ENCODE measurements around the gene DBT. TPM values are rescaled to one million over a fixed set of nuclear protein-coding genes. Genes with fewer than 3 reads are reported as not detected.
"Not testable (repeated sequence)": the region's sequence is repeated elsewhere in the genome, so short reads cannot be mapped to it uniquely, and the experiment has no call there.

The DBT gene
- total RNA-seq, 2 donors from 2014 or later, result 15.5 to 20.3 TPM

GRCh38 chr1:100261686-100262085 is 12.1 kb upstream of the DBT start:
- no peak overlapping the region for H3K9ac ChIP-seq (ENCODE audit: low read depth in 2 of 2, low read length in 2 of 2)
- no peaks in the 10 kb centered on the region for H3K9me3 ChIP-seq
- H3K36me3 ChIP-seq, result no peaks in the 10 kb centered on the region
- DNase-seq, result no peak
- TF ChIP-seq, protein P1, sequence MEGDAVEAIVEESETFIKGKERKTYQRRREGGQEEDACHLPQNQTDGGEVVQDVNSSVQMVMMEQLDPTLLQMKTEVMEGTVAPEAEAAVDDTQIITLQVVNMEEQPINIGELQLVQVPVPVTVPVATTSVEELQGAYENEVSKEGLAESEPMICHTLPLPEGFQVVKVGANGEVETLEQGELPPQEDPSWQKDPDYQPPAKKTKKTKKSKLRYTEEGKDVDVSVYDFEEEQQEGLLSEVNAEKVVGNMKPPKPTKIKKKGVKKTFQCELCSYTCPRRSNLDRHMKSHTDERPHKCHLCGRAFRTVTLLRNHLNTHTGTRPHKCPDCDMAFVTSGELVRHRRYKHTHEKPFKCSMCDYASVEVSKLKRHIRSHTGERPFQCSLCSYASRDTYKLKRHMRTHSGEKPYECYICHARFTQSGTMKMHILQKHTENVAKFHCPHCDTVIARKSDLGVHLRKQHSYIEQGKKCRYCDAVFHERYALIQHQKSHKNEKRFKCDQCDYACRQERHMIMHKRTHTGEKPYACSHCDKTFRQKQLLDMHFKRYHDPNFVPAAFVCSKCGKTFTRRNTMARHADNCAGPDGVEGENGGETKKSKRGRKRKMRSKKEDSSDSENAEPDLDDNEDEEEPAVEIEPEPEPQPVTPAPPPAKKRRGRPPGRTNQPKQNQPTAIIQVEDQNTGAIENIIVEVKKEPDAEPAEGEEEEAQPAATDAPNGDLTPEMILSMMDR (IDR thresholded peaks at IDR 0.05), result no peak
- no peaks in the 10 kb centered on the region for H3K27me3 ChIP-seq
- H3K27ac ChIP-seq, result no peak overlapping the region
- intact Hi-C loops (cut with DNase I), result loop anchor here (10.0 kb wide), 1 partner anchor 127 kb away; the partner anchor contains the start of genes SASS6 and TRMT13
- H3K4me3 ChIP-seq, result no peak overlapping the region
- H3K4me1 ChIP-seq, result peaks cover 4% of the 10 kb centered on the region

DNA sequence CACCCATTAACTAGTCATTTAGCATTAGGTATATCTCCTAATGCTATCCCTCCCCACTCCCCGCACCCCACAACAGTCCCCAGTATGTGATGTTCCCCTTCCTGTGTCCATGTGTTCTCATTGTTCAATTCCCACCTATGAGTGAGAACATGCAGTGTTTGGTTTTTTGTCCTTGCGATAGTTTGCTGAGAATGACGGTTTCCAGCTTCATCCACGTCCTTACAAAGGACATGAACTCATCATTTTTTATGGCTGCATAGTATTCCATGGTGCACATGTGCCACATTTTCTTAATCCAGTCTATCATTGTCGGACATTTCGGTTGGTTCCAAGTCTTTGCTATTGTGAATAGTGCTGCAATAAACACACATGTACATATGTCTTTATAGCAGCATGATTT is 8.8 kb upstream of the DBT start:
- H3K36me3 ChIP-seq; H3K9me3 ChIP-seq; H3K4me1 ChIP-seq; H3K27ac ChIP-seq; intact Hi-C loops (cut with DNase I); H3K27me3 ChIP-seq; DNase-seq; H3K9ac ChIP-seq (ENCODE audit: low read depth in 2 of 2, low read length in 2 of 2); H3K4me3 ChIP-seq: not testable (repeated sequence)

- H3K4me3 ChIP-seq; H3K9ac ChIP-seq (ENCODE audit: low read depth in 2 of 2, low read length in 2 of 2); H3K27ac ChIP-seq; DNase-seq; H3K4me1 ChIP-seq; intact Hi-C loops (cut with DNase I); H3K36me3 ChIP-seq; H3K9me3 ChIP-seq; H3K27me3 ChIP-seq: not testable (repeated sequence)
Measured at GRCh38 chr1:100256273-100256672, 6.6 kb upstream of the DBT start.

DNA sequence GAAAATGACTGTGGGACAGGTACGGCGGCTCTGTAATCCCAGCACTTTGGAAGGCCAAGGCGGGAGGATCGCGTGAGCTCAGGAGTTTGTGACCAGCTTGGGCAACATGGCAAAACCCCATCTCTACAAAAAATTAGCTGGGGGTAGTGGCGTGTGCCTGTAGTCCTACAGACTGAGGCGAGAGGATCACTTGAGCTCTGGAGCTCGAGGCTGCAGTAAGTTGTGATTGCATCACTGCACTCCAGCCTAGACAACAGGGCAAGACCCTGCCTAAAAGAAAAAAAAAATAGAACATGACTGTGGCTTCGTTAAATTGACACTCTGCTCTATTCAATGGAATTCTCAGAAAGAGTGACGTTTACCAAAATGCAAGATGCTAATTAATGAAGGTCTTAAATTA is 3.9 kb upstream of the DBT start:
- H3K4me1 ChIP-seq, result peaks cover 6% of the 10 kb centered on the region
- H3K9ac ChIP-seq (ENCODE audit: low read depth in 2 of 2, low read length in 2 of 2), result no peak overlapping the region
- no peaks in the 10 kb centered on the region for H3K36me3 ChIP-seq
- intact Hi-C loops (cut with DNase I), result no loop called here
- H3K27ac ChIP-seq, result no peak overlapping the region
- H3K9me3 ChIP-seq, result no peaks in the 10 kb centered on the region
- TF ChIP-seq, protein P1 (IDR thresholded peaks at IDR 0.05), result no peak
- no peaks in the 10 kb centered on the region for H3K27me3 ChIP-seq
- DNase-seq, result no peak
- H3K4me3 ChIP-seq, result no peak overlapping the region

GRCh38 chr1:100252901-100253300 is 3.3 kb upstream of the DBT start:
- no peaks in the 10 kb centered on the region for H3K9me3 ChIP-seq
- H3K4me1 ChIP-seq, result peaks cover 10% of the 10 kb centered on the region
- no peak overlapping the region for H3K27ac ChIP-seq
- H3K27me3 ChIP-seq, result no peaks in the 10 kb centered on the region
- no peak for DNase-seq
- intact Hi-C loops (cut with DNase I), result no loop called here
- no peak overlapping the region for H3K4me3 ChIP-seq
- no peaks in the 10 kb centered on the region for H3K36me3 ChIP-seq
- TF ChIP-seq, protein P1 (IDR thresholded peaks at IDR 0.05), result no peak
- no peak overlapping the region for H3K9ac ChIP-seq (ENCODE audit: low read depth in 2 of 2, low read length in 2 of 2)

- TF ChIP-seq, protein P1 (IDR thresholded peaks at IDR 0.05), result no peak
- no peak overlapping the region for H3K4me3 ChIP-seq
- no peak overlapping the region for H3K9ac ChIP-seq (ENCODE audit: low read depth in 2 of 2, low read length in 2 of 2)
- intact Hi-C loops (cut with DNase I), result no loop called here
- no peaks in the 10 kb centered on the region for H3K9me3 ChIP-seq
- H3K27ac ChIP-seq, result no peak overlapping the region
- DNase-seq, result no peak
- no peaks in the 10 kb centered on the region for H3K36me3 ChIP-seq
- H3K4me1 ChIP-seq, result peaks cover 10% of the 10 kb centered on the region
- no peaks in the 10 kb centered on the region for H3K27me3 ChIP-seq
Measured at GRCh38 chr1:100250807-100251206, 1.2 kb upstream of the DBT start.

DNA sequence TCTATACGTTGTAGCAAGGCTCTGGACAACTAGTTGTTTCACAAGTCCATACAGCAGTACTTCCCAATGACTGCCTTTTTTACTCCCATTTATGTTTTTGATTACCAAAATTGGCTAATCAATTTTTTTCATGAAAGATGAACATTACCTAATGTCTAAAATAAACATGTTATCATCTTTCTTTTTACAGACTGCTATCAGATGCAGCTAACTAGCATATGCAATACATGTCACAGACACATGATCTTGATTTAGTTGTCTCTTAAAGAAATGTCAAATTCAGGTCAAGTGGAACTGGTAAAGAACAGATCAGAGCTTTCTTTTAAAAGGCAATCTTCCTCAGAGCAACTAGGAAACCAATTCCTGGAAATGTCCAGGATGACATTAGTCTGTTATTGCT is 630 bp upstream of the DBT start:
- Histone ChIP-seq H3K9ac (ENCODE audit: low read depth in 2 of 2, low read length in 2 of 2) (peak overlapping the region in 1 of 2 donors; percentile 100), H3K36me3 (no peaks in the 10 kb centered on the region), H3K4me3 (peak overlapping the region; percentile 67), H3K4me1 (peaks cover 10% of the 10 kb centered on the region), H3K27me3 (no peaks in the 10 kb centered on the region), H3K27ac (no peak overlapping the region), H3K9me3 (no peaks in the 10 kb centered on the region)
- intact Hi-C loops (cut with DNase I), result no loop called here
- TF ChIP-seq, protein P1 (IDR thresholded peaks at IDR 0.05), result no peak
- no peak for DNase-seq
